ENCODE results near the gene HK3. TPM values are rescaled to one million over a fixed set of nuclear protein-coding genes. Genes with fewer than 3 reads are reported as not detected.

HK3 gene
- total and polyA plus RNA-seq, 2 of the 8 experiments (the other 6 are each of a cell fraction or from before 2014, with no cell fraction given), result not detected

DNA sequence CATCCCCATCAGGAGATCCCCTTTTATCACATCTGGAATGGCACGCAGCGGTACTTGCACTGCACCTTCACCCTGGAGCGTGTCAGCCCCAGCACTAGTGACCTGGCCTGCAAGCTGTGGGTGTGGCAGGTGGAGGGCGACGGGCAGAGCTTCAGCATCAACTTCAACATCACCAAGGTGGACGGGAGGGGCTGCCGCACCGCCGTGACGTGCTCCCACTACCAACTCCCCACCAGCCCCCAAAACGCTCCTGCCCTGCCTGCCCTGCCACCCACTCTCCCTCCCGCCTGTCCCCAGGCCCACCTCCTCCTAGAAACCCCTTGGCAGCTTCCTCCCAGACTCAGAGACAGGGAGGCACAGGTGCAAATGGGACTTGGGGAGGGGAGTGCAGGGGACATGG is 20.7 kb downstream of the HK3 start:
- Histone ChIP-seq H3K79me1 (ENCODE audit: low read depth, low read length) (no peaks in the 10 kb centered on the region), H3K23ac (ENCODE audit: insufficient read length) (no peak overlapping the region), H3K56ac (replicated peaks; ENCODE audit: insufficient read length, low read depth, low read length) (no peak overlapping the region), H2BK15ac (ENCODE audit: low read length) (no peak overlapping the region), H2BK12ac (ENCODE audit: low read depth, low read length) (peak overlapping the region; percentile 68; the same call in 1 of the 2 replicates), H4K20me1 (replicated peaks in 1 of 2; ENCODE audit: control insufficient read depth in 1 of 2, insufficient read depth in 2 of 2, low read length in 2 of 2) (no peaks in the 10 kb centered on the region), H3K18ac (ENCODE audit: extremely low read depth, low read length) (no peak overlapping the region), H3K4me3 (ENCODE audit: extremely low read depth in 1 of 4, insufficient read depth in 2 of 4, low read depth in 3 of 4, low read length in 4 of 4) (no peak overlapping the region), H3K23me2 (ENCODE audit: low read depth, low read length) (no peaks in the 10 kb centered on the region), H3K36me3 (ENCODE audit: control insufficient read depth in 2 of 4, insufficient read depth in 4 of 4, low read length in 3 of 4) (no peaks in the 10 kb centered on the region), H2BK20ac (ENCODE audit: low read length) (no peak overlapping the region), H3K27ac (ENCODE audit: low read depth, low read length) (no peak overlapping the region), H2BK120ac (replicated peaks; ENCODE audit: low read depth, low read length) (no peak overlapping the region), H3K9ac (replicated peaks in 1 of 4; ENCODE audit: extremely low read depth in 1 of 4, low read depth in 3 of 4, low read length in 3 of 4) (no peak overlapping the region), H3K14ac (ENCODE audit: insufficient read length) (no peak overlapping the region), H3K79me2 (ENCODE audit: control insufficient read depth in 1 of 2, insufficient read depth in 2 of 2, low read length in 2 of 2) (no peaks in the 10 kb centered on the region), H3K4me2 (ENCODE audit: insufficient read depth in 1 of 2, low read depth in 2 of 2, low read length in 2 of 2) (no peak overlapping the region), H3K4ac (replicated peaks; ENCODE audit: insufficient read length, low read depth, low read length) (no peak overlapping the region), H3K4me1 (replicated peaks in 1 of 4; ENCODE audit: control insufficient read depth in 3 of 4, insufficient read depth in 4 of 4, low read length in 3 of 4) (peaks cover 0 to 4% (median 1%) of the 10 kb centered on the region in 4 experiments; a peak in 3 of 7 replicates), H3K27me3 (replicated peaks in 1 of 4; ENCODE audit: control insufficient read depth in 3 of 4, extremely low read depth in 1 of 4, insufficient read depth in 3 of 4, low read length in 3 of 4) (no peaks in the 10 kb centered on the region), H4K91ac (replicated peaks; ENCODE audit: insufficient read length, low read length) (no peak overlapping the region), H2AFZ (ENCODE audit: low read length) (no peak overlapping the region), H2BK5ac (ENCODE audit: low read depth, low read length) (no peak overlapping the region), H4K5ac (ENCODE audit: insufficient read length, low read depth, low read length) (no peak overlapping the region), H3K9me3 (ENCODE audit: insufficient read depth in 2 of 2, low read depth in 1 of 2, low read length in 1 of 2) (no peaks in the 10 kb centered on the region), H2AK5ac (ENCODE audit: low read depth, low read length) (no peak overlapping the region), H4K8ac (ENCODE audit: extremely low read depth, insufficient read depth, low read length) (peak overlapping the region; percentile 42; the same call in 1 of the 2 replicates)
- FAIRE-seq (no peak), DNase-seq (ENCODE audit: low read depth in 1 of 2, low spot score in 2 of 2) (no peak)
- no peak for TF ChIP-seq POU5F1 (IDR thresholded peaks at IDR 0.05; ENCODE audit: low read depth, low read length)
- no peak for TF ChIP-seq JUN (IDR thresholded peaks at IDR 0.05; ENCODE audit: low read depth, low read length)
- no peak for TF ChIP-seq CHD1 (IDR thresholded peaks at IDR 0.05; ENCODE audit: low read depth, low read length)
- no peak for TF ChIP-seq TEAD4 (IDR thresholded peaks at IDR 0.05; ENCODE audit: low read depth, low read length)
- no peak for TF ChIP-seq POLR2AphosphoS5 (IDR thresholded peaks at IDR 0.05; ENCODE audit: low read depth, low read length)
- TF ChIP-seq RNF2 (IDR thresholded peaks at IDR 0.05; ENCODE audit: borderline replicate concordance, low read depth, low read length, missing control alignments, poor library complexity, severe bottlenecking), result no peak
- no peak for TF ChIP-seq JUND (IDR thresholded peaks at IDR 0.05; ENCODE audit: low read length)
- TF ChIP-seq KDM5A (IDR thresholded peaks at IDR 0.05; ENCODE audit: low read length), result no peak
- TF ChIP-seq EGR1 (IDR thresholded peaks at IDR 0.05; ENCODE audit: borderline replicate concordance, low read depth, low read length), result no peak
- TF ChIP-seq CBX5 (IDR thresholded peaks at IDR 0.05; ENCODE audit: low read depth, low read length), result no peak
- ChIA-PET CTCF (ENCODE audit: partially characterized antibody) (interaction anchor here (1.0 to 7.2 kb wide), 13 partner anchors 8 to 385 kb away, joined by 3 to 39 read pairs (median 5); partner anchors contain the start of gene HK3), POLR2A (ENCODE audit: partially characterized antibody) (interaction anchor here (1.0 to 1.3 kb wide), 2 partner anchors 13 to 65 kb away, joined by 3 to 4 read pairs; no protein-coding TSS in a partner anchor)
- 97% methylated on average over 8 of the region's 12 CpGs; no CpG with 5 or more reads in 1 of the 2 experiments for WGBS, 2 experiments (ENCODE audit: extremely low coverage in 1 of 2, insufficient coverage in 1 of 2, insufficient read length in 1 of 2, insufficient replicate concordance in 2 of 2, low coverage in 1 of 2, low lambda C conversion rate in 2 of 2, missing lambda C conversion rate in 1 of 2)

All from H1 (cell line).